Left ventricle myocardium superior (tissue), 1 donor: ENCODE measurements around the gene PADI6. TPM values are rescaled to one million over a fixed set of nuclear protein-coding genes. Genes with fewer than 3 reads are reported as not detected.

Source experiments
- ATAC-seq: fragments of 200-7000 bp; cut with Tn5 transposase; one replicate; pipeline ENCODE4 v1.9.1; 2020; ENCODE audit warnings: mild to moderate bottlenecking, moderate library complexity
- DNase-seq: peaks from one replicate; pipeline ENCODE4 v3.0.0-alpha.2; 2020
- intact Hi-C: fragments of 100-400 bp; cut with micrococcal nuclease; formaldehyde crosslinking; loops from one replicate; pipeline ENCODE4 v1.11.0; 2022
- total RNA-seq: library from RNA; stranded (reverse); fragmentation: NEBNext Ultra II Directional; extraction: Animal tissue kit (Norgen Biotek cat#: 25700); gene quantifications from one replicate; pipeline ENCODE4 v1.2.1, GENCODE V29; 2021
- donor health status: DM: no; HTN: yes; CAD: no; lungs with severe emphysema.

PADI6 gene
- total RNA-seq, 1 donor from 2014 or later = not detected

- intact Hi-C loops = no loop called here
- ATAC-seq = no peak
- no peak for DNase-seq
These were observed 19.5 kb upstream of the PADI6 start for GRCh38 chr1:17352419-17352909.

DNA sequence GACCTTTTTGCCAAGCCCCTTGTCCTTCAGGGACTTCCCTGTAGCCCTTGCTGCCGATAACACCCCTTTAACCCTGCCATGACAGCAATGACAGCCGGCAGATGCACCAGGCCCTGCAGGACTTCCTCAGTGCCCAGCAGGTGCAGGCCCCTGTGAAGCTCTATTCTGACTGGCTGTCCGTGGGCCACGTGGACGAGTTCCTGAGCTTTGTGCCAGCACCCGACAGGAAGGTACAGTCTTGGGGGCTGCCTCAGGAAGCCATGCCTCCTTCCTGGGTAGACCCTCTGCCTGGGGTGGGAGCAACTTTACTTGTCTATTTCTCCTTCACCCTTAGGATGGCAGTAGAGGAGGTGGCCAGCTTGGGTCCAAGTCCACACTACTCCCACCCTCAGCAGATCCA, 16.1 kb upstream of the PADI6 start:
- ATAC-seq = no peak
- intact Hi-C loops = no loop called here
- no peak for DNase-seq

DNA sequence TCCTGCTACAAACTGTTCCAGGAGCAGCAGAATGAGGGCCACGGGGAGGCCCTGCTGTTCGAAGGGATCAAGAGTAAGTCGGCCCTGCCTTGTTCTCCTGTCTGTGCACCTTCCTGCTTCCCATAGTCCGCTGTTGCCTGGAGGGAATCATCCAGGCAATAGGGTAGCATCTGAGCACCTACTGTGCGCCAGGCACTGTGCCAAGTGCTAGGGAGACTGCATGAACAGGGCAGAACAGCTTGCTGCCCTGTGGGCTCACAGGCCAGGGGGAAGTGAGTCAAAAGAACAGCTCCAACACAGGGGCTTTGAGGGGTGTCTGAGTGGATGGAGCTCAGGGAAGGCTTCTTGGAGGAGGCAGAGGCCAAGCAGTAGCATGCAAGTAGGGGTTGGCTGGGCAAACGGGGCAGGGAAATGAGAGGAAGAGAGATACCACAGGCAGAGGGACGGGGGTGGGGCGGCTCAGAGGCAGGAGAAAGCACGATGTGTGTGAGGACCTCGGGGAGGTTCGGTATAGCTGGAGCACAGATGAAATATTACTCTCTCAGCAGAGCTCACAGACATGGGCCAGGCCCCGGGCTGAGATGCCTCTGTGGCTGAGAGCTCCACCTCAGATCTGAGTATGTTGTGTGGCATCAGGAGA, 15.5 kb upstream of the PADI6 start:
- ATAC-seq = no peak
- no peak for DNase-seq
- intact Hi-C loops = no loop called here

DNA sequence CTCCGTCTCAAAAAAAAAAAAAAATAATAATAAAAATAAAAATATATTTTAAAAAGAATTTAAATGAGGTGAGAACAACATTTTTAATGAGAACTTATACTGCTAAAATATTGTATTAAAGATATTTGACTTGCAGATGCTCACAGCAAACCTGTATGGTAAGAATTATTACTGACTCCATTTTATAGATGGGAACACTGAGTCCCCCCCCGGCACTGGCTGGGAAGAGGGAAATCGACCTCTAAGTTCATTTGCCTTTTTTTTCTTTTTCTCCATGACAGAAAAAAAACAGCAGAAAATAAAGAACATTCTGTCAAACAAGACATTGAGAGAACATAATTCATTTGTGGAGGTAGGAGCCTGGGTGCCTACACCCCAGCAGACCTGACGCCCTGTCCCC, 13.4 kb upstream of the PADI6 start:
- ATAC-seq (no peak), DNase-seq (no peak)
- intact Hi-C loops = no loop called here

DNA sequence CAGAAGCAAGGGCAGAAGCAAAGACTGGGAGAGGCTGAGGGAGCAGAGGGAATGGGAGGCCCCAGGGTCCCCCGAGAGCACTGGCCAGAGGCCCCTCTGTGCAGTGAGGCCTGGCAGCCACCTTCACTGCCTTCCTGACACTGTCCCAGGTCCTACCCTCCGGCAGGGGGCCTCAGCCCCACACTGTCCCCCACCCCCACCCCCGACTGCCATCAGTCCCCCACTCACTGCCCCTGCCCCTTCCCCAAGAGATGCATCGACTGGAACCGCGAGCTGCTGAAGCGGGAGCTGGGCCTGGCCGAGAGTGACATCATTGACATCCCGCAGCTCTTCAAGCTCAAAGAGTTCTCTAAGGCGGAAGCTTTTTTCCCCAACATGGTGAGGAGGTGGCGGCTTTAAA, 13.0 kb upstream of the PADI6 start:
- DNase-seq (no peak), ATAC-seq (no peak)
- intact Hi-C loops = no loop called here

- intact Hi-C loops = no loop called here
- ATAC-seq (no peak), DNase-seq (no peak)
These were observed 12.2 kb upstream of the PADI6 start for GRCh38 chr1:17359808-17360207.

DNA sequence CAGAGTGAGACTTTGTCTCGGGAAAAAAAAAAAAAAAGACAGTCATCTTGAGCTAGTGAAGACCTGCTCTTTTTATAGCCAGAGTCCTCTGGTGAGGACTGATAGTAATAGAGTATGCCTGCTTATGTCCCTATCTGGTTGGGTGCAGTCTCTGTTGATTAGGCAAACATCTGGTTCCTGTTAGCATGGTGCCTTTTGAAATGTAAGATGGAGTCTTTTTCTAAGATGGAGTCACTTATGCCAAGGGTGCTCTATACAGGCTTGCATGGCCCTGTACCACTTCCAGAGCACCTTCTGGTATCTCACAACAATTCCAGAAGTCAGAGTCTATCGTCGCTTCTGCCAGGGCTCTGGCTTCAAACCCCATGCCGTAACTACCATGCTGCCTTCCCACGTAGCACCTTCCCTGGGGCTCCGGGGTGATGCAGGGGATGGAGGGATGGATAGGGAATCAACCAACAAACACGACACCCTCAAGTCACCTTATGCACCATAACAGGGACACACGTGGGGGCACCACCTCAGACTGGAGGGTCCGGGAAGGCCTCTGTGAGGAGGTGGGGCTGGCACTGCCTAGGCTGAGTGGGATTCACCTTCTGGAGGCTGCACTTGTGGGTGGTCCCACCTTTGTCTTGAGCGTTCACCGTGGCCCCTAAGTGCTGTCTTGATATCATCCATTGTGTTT, 11.6 kb upstream of the PADI6 start:
- DNase-seq (no peak), ATAC-seq (no peak)
- intact Hi-C loops = no loop called here

- intact Hi-C loops = no loop called here
- DNase-seq = no peak
- no peak for ATAC-seq
These were observed 10.3 kb upstream of the PADI6 start for GRCh38 chr1:17361687-17362086.

DNA sequence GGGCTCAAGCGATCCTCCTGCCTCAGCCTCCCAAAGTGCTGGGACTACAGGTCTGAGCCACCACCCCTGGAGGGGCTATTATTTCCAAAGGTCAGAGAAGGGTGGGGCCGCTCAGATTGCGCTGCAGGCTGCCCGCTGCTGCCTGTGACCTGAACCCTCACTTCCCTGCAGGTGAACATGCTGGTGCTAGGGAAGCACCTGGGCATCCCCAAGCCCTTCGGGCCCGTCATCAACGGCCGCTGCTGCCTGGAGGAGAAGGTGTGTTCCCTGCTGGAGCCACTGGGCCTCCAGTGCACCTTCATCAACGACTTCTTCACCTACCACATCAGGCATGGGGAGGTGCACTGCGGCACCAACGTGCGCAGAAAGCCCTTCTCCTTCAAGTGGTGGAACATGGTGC, 8.6 kb upstream of the PADI6 start:
- ATAC-seq (no peak), DNase-seq (no peak)
- intact Hi-C loops = no loop called here

DNA sequence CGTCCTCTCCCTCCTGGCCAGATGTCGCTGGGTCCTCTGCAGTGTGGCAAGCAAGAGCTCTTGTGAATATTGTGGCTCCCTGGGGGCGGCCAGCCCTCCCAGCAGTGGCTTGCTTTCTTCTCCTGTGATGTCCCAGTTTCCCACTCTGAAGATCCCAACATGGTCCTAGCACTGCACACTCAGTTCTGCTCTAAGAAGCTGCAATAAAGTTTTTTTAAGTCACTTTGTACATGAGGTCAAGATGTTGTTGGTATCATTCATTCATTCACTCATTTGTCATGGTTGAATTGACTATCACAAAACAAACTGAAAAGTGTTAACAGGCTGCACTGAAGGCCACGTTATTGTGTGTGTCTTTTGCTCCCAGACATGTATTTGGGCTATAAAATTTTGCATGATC, 8.2 kb upstream of the PADI6 start:
- ATAC-seq = no peak
- intact Hi-C loops = no loop called here
- no peak for DNase-seq

- intact Hi-C loops = no loop called here
- DNase-seq (no peak), ATAC-seq (no peak)
These were observed 6.7 kb upstream of the PADI6 start for GRCh38 chr1:17365293-17365692.

GRCh38 chr1:17369466-17369865, 2.5 kb upstream of the PADI6 start:
- intact Hi-C loops = no loop called here
- ATAC-seq = no peak
- no peak for DNase-seq

DNA sequence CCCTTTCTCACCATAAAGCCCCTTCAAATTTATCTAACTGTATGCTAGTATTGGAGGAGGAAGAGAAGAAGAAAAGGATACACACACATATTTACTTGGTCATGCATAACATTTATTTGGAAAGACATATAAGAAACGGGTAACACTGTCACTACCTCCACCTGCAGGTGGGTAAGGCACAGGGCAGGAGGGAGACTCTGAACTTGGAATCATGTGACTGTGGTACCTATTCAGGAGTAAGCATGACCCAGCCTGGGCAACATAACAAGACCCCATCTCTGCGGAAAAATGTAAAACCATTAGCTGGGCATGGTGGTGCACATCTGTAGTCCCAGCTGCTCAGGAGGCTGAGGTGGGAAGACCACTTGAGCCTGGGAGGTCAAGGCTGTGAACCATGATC, 1.4 kb upstream of the PADI6 start:
- DNase-seq = no peak
- intact Hi-C loops = no loop called here
- no peak for ATAC-seq

DNA sequence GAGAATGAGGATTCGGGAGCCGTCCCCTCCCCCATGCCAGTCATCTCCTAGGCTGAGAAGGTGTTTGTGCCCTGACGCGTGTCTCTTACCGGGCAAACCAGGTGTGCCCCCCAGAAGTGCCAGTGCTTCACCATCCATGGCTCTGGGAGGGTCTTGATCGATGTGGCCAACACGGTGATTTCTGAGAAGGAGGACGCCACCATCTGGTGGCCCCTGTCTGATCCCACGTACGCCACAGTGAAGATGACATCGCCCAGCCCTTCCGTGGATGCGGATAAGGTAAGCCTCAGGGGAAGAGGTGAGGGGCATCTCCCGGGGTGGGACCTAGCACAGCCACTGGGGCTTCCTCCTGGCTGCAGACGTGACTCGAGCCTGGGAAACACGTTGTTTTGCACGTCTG, 959 bp downstream of the PADI6 start:
- intact Hi-C loops = no loop called here
- DNase-seq (no peak), ATAC-seq (no peak)

DNA sequence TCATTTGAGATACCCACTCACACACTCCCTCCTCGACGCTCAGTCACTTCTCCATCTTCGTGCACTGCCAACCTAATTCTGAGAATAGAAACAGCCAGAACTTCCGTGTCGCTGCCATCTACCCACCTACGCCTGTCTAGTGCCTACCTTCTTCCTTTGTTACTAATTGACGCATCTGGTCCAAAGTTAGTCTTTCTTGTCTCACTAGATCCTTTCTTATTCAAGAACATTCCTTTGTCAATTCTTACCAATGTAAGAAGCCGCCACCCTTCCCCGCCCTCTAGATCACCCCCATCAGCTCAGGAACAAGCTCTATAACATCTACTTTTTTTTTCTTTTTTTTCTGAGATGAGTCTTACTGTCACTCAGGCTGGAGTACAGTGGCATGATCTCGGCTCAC, 3.7 kb downstream of the PADI6 start:
- DNase-seq = no peak
- intact Hi-C loops = no loop called here
- ATAC-seq = no peak

- intact Hi-C loops = no loop called here
- no peak for ATAC-seq
- DNase-seq = no peak
These were observed 5.4 kb downstream of the PADI6 start for GRCh38 chr1:17377325-17377953.

- no peak for ATAC-seq
- intact Hi-C loops = no loop called here
- no peak for DNase-seq
These were observed 9.2 kb downstream of the PADI6 start for GRCh38 chr1:17381161-17381560.

DNA sequence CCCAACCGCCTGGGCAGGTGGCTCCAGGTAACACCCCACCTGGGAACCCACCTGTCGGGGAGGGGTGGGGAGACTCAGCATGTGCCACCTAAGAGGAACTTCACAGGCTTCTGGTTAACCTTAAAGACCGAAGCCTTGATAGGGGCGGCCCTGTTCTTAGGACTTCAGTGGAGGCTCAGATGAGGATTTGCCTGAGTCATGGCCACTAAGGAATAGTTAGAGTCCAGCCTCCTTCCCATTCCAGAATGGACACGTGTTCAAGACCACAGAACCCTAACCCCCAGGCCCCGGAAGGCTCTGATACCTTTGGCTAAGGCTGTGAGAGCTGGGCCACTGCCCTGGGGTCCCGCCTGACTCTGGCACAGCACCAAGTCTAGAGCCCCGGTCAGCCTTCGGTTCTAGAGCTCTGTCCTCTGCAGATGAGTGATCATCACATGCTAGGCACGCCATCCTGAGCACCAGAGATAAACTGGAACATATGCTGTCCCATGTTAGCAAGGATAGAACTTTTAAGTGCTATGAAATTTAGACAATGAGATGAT, 20.3 kb downstream of the PADI6 start:
- intact Hi-C loops = no loop called here
- no peak for DNase-seq

GRCh38 chr1:17393230-17393629, 21.2 kb downstream of the PADI6 start:
- ATAC-seq = no peak
- no peak for DNase-seq
- intact Hi-C loops = no loop called here

More for the DNA sequence above, 20.3 kb downstream of the PADI6 start:
- no peak for ATAC-seq

DNA sequence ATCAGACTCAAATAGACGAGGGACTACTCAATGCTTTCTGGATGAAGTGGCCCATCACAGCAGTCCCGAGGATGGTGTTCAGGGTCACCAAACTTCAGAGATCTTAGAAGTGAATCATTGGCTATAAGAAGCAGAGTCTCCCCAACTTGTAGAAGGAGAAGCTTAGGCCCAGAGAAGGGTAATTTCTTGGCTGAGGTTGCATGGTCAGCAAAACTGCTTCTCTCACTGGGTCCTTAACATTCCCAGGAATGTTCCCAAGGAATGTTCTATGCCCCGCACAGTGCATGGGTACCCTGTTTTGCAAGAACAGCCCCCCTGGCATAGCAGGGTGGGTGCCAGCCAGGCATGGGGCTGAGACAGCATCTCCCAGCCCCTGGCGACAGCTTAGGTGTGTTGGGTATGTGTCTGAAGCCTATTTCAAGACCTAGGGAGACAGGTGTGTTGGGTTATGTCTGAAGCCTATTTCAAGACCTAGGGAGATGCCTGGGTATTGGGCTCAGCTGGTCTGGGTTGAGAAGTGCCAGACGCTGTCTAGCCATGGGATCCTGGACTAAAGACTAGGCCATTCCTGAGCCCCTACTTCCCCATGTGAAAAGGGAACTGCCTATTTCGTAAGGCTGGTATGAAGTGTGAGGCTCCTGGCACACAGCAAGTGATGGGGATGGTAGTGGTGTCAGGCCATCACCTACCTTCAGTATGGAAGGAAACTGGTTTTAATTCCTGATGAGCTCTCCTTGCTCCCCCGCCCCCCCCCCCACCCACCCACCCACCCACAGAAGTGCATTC, 26.1 kb downstream of the PADI6 start:
- ATAC-seq = no peak
- DNase-seq = no peak
- intact Hi-C loops = no loop called here
